MM.1S (cell line): ENCODE data around the gene GALNT9.

Experiments used
- DNase-seq: peaks from one replicate; pipeline ENCODE4 v3.0.0-alpha.2; 2015
- H2AFZ ChIP-seq: fragments of 300-600 bp; sonication (generic); 2 replicates; pipeline ENCODE4 v1.6.0; 2016; ENCODE audit warnings: antibody characterized with exemption, low read length
- H3F3A ChIP-seq: fragments of 300-600 bp; sonication (generic); 2 replicates; pipeline ENCODE4 v1.6.1; 2016; ENCODE audit warnings: mild to moderate bottlenecking, antibody characterized with exemption, low read length, moderate library complexity, mixed read lengths; ENCODE audit not compliant: insufficient read depth
- H3K27ac ChIP-seq: fragments of 300-600 bp; sonication (generic); 2 replicates; pipeline ENCODE4 v1.5.1; 2016; ENCODE audit warnings: mild to moderate bottlenecking, low read length
- H3K27me3 ChIP-seq: fragments of 300-600 bp; sonication (generic); replicated peaks from 2 replicates; pipeline ENCODE4 v1.6.0; 2016; ENCODE audit warnings: low read length; ENCODE audit not compliant: insufficient read depth
- H3K36me3 ChIP-seq: fragments of 300-600 bp; sonication (generic); replicated peaks from 2 replicates; pipeline ENCODE4 v1.6.1; 2016; ENCODE audit warnings: mild to moderate bottlenecking, low read length, mixed read lengths; ENCODE audit not compliant: insufficient read depth
- H3K4me1 ChIP-seq: fragments of 300-600 bp; sonication (generic); 2 replicates; pipeline ENCODE4 v1.6.1; 2016; ENCODE audit warnings: low read length, mixed read lengths
- H3K4me2 ChIP-seq: fragments of 300-600 bp; sonication (generic); 2 replicates; pipeline ENCODE4 v1.6.0; 2016; ENCODE audit warnings: low read depth, low read length
- H3K4me3 ChIP-seq: fragments of 300-600 bp; sonication (generic); 2 replicates; pipeline ENCODE4 v1.5.1; 2016; ENCODE audit warnings: low read length, mixed read lengths
- H3K79me2 ChIP-seq: fragments of 300-600 bp; sonication (generic); 2 replicates; pipeline ENCODE4 v1.6.1; 2016; ENCODE audit warnings: mixed run types, low read length, mixed read lengths
- H3K9ac ChIP-seq: fragments of 300-600 bp; sonication (generic); 2 replicates; pipeline ENCODE4 v1.6.1; 2016; ENCODE audit warnings: low read length, mixed read lengths
- H3K9me2 ChIP-seq: fragments of 300-600 bp; sonication (generic); replicated peaks from 2 replicates; pipeline ENCODE4 v1.6.1; 2016; ENCODE audit warnings: mild to moderate bottlenecking, low read length, mixed read lengths; ENCODE audit not compliant: insufficient read depth
- H3K9me3 ChIP-seq: fragments of 300-600 bp; sonication (generic); replicated peaks from 2 replicates; pipeline ENCODE4 v1.6.1; 2016; ENCODE audit warnings: mild to moderate bottlenecking, low read length, mixed read lengths; ENCODE audit not compliant: insufficient read depth
- H4K20me1 ChIP-seq: fragments of 300-600 bp; sonication (generic); 2 replicates; pipeline ENCODE4 v1.6.1; 2016; ENCODE audit warnings: mild to moderate bottlenecking, low read length, moderate library complexity, mixed read lengths; ENCODE audit not compliant: insufficient read depth
- EZH2 ChIP-seq: fragments of 300-600 bp; sonication (generic); optimal IDR thresholded peaks from 2 replicates; pipeline ENCODE3; 2017; ENCODE audit warnings: low read depth, mild to moderate bottlenecking, antibody characterized with exemption, low read length, mixed read lengths
- EZH2phosphoT487 ChIP-seq: fragments of 300-600 bp; sonication (generic); IDR thresholded peaks from 2 replicates; pipeline ENCODE4 v1.6.1; 2018; ENCODE audit warnings: antibody characterized with exemption, low read length
- TF ChIP-seq, protein P1 (sequence below): fragments of 300-600 bp; sonication (generic); IDR thresholded peaks from 2 replicates; pipeline ENCODE4 v1.5.1; 2016; ENCODE audit warnings: antibody characterized with exemption, low read length, mixed read lengths

The GALNT9 gene

DNA sequence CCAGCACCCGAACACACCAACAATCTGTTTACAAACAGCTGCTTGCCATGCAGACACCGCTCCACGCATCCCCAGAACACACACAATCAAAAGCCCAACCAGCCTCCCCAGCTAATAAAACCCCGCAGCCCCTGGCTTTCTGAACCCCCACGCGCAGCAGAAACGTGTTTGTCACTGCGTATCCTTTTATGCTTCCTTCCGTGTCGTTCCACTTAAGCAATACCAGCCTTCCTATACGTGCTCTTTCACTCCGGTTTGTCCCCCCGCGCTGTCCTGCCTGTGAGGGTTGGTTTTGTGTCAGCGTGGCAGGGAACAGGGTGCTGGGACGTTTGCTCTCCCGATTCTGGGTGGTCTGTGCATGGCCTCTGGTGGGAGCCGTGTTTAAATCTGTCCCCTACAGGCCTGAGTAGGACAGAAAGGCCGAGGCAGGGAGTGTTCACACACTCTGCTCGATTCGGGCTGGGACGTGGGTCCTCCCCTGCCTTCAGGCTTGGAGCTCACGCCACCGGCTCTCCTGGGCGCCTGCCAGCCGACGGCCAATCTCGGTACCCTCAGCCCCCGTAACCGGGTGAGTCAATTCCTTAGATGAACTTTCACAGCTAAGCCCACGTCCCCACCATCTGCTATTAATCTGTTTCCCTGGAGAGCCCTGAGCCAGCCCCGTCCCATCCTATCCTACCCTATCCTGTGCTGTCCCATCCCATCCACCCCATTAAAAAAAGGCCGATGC is 125.2 kb downstream of the GALNT9 start:
- no peaks in the 10 kb centered on the region for H3K36me3 ChIP-seq
- H3K27me3 ChIP-seq, result peaks cover 17% of the 10 kb centered on the region
- H3K9me3 ChIP-seq, result no peaks in the 10 kb centered on the region
- no peak overlapping the region for H3K9ac ChIP-seq
- DNase-seq, result no peak
- H4K20me1 ChIP-seq, result no peaks in the 10 kb centered on the region
- H3K27ac ChIP-seq, result no peak overlapping the region
- H2AFZ ChIP-seq, result no peak overlapping the region
- H3K4me3 ChIP-seq, result no peak overlapping the region
- H3K4me2 ChIP-seq, result no peak overlapping the region
- TF ChIP-seq, protein P1, sequence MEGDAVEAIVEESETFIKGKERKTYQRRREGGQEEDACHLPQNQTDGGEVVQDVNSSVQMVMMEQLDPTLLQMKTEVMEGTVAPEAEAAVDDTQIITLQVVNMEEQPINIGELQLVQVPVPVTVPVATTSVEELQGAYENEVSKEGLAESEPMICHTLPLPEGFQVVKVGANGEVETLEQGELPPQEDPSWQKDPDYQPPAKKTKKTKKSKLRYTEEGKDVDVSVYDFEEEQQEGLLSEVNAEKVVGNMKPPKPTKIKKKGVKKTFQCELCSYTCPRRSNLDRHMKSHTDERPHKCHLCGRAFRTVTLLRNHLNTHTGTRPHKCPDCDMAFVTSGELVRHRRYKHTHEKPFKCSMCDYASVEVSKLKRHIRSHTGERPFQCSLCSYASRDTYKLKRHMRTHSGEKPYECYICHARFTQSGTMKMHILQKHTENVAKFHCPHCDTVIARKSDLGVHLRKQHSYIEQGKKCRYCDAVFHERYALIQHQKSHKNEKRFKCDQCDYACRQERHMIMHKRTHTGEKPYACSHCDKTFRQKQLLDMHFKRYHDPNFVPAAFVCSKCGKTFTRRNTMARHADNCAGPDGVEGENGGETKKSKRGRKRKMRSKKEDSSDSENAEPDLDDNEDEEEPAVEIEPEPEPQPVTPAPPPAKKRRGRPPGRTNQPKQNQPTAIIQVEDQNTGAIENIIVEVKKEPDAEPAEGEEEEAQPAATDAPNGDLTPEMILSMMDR, result no peak
- no peak for TF ChIP-seq EZH2phosphoT487
- no peak for TF ChIP-seq EZH2
- H3F3A ChIP-seq, result no peaks in the 10 kb centered on the region
- H3K4me1 ChIP-seq, result no peaks in the 10 kb centered on the region
- H3K79me2 ChIP-seq, result no peaks in the 10 kb centered on the region
- no peaks in the 10 kb centered on the region for H3K9me2 ChIP-seq

DNA sequence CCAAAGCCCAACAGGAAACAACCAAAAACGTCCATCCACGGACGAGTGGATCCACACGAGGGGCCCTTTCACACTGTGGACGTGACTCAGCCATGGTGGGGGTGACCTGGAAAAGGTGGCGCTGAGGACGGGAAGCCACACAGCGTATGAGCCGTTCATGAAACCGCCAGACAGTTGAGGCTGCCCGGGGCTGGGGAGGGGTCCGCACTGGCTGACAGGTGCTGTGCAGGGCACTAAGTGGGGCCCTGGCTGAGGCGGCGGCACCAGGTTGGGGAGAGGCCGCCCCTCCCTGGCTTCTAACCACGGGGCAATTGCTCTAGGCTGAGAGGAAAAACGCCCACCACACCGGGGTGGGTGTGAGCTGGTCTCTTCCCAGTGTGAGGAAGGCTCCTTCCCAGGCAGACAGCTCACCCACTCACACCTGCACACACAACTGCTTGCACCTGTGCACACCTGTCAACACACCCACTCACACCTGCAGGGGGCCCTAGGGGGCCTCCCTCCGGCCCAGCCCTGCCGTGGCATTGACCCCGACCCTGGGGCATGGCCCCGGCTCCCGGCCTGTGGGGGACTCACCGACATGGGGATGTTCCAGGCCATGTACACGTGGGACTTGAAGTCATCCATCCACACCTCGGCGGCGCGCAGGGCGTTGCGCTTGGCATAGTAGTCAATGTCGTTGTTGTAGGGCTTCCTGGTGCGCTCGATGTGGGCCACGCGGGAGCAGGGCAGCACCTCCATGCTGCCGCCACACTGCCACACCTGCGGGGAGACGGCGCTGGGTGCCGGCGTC is 126.3 kb downstream of the GALNT9 start:
- no peaks in the 10 kb centered on the region for H3K4me1 ChIP-seq
- H3K9ac ChIP-seq, result no peak overlapping the region
- H3K36me3 ChIP-seq, result no peaks in the 10 kb centered on the region
- H3K27me3 ChIP-seq, result peaks cover 21% of the 10 kb centered on the region
- no peaks in the 10 kb centered on the region for H3K9me2 ChIP-seq
- H3K4me2 ChIP-seq, result no peak overlapping the region
- no peak for DNase-seq
- no peaks in the 10 kb centered on the region for H4K20me1 ChIP-seq
- H2AFZ ChIP-seq, result no peak overlapping the region
- no peak overlapping the region for H3K27ac ChIP-seq
- TF ChIP-seq, protein P1, result no peak
- no peaks in the 10 kb centered on the region for H3K79me2 ChIP-seq
- no peaks in the 10 kb centered on the region for H3K9me3 ChIP-seq
- no peak overlapping the region for H3K4me3 ChIP-seq
- no peaks in the 10 kb centered on the region for H3F3A ChIP-seq

DNA sequence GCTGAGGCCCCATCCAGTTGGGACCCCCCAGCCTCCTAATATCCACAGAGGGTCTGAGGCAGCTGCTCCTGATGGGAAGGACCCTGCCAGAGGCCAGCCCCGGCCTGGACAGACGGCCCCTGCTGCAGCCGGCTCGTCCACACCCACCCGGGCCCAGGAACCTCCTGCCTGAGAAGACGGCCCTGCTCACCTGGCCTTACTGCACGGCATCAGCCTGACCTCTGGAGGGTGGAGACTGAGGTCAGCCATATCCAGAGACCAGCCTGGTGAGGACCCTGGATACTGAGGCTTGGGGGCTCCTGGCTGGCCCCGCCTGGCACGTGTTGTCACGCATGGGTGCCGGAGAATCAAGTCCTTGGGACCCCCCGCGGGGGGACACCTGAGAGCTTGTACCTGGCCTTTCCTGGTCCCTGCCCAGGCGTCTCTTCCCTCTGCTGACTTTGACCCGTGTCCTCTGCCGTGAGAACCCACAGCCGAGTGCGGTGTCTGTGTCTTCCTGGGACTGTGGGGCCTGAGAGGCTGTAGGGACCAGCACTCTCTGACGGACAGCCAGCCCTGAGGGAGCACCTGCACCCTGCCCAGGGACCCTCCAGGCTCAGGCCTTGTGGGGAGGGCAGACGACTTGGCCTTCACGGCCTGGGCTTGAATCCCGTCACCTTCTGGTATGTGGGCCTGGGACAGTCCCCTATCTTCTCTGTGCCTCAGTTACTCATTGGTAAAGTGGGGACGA is 127.8 kb downstream of the GALNT9 start:
- H3K36me3 ChIP-seq, result no peaks in the 10 kb centered on the region
- no peak overlapping the region for H3K4me3 ChIP-seq
- DNase-seq, result no peak
- no peaks in the 10 kb centered on the region for H3K9me3 ChIP-seq
- no peak for TF ChIP-seq EZH2phosphoT487
- TF ChIP-seq, protein P1, result no peak
- no peaks in the 10 kb centered on the region for H3K9me2 ChIP-seq
- no peaks in the 10 kb centered on the region for H3K79me2 ChIP-seq
- peaks cover 21% of the 10 kb centered on the region for H3K27me3 ChIP-seq
- H3K4me1 ChIP-seq, result no peaks in the 10 kb centered on the region
- H4K20me1 ChIP-seq, result no peaks in the 10 kb centered on the region
- H3F3A ChIP-seq, result no peaks in the 10 kb centered on the region
- no peak overlapping the region for H3K27ac ChIP-seq
- H3K9ac ChIP-seq, result no peak overlapping the region
- H2AFZ ChIP-seq, result no peak overlapping the region
- no peak overlapping the region for H3K4me2 ChIP-seq
